SK-MEL-5 (cell line): Measurements from ENCODE around the gene MRPL33. TPM values are rescaled to one million over a fixed set of nuclear protein-coding genes. Genes with fewer than 3 reads are reported as not detected.

Experiments used
- DNase-seq: peaks from one replicate; pipeline ENCODE4 v3.0.0-alpha.2; 2016; ENCODE audit warnings: low read depth, low spot score
- in situ Hi-C: cut with HindIII; loops from 2 replicates; pipeline ENCODE4 v1.10.0; 2016; ENCODE audit warnings: low sequenced_read_pairs, high pct_unique_total_duplicates, low pct_unique_long_range_greater_than_20kb
- total RNA-seq: library from RNA; depleted of rRNA; stranded (reverse); fragments of >200 nt; shearing (Covaris generic); gene quantifications from 2 replicates; pipeline ENCODE4 v1.2.3, GENCODE V29; 2014; rRNA removed

Gene MRPL33
- total RNA-seq, 1 experiment from 2014 or later = 210 TPM

DNA sequence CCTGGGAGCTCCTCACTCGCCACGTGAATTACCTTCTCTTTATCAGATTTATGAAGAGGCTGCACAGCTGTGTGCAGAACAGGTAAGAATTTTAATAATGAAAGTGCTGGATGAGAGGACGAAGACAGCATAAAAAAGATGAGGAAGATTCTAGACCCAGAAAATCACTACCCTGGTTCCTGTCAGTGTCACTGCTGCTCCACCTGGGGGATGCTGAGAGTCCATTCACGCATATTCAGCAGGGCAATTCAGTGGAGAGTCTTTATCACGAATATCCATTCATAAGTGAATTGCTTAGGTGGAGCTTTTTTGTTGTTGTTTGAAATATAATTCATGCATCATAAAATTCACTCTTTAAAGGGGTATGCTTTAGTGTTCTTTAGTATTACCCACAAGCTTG lies 52.0 kb downstream of the MRPL33 start:
- in situ Hi-C loops = no loop called here

DNA sequence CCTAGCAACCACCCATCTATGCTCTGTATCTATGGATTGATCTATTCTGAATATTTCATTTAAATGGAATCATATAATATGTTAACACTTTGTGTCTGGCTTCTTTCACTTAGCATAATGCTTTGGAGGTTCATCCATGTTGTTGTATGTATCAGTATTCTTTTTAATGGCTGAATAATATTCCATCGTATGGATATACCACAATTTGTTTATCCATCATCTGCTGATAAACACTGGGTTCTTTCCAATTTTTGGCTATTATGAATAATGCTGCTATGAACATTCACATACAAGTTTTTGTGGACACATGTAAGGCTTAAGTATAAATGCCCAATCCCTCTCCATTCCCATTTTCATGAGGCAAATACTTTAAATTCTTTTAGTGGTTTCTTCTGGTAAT lies 52.9 kb downstream of the MRPL33 start:
- no peak for DNase-seq
- in situ Hi-C loops = no loop called here

More for the DNA sequence above, 52.0 kb downstream of the MRPL33 start:
- no peak for DNase-seq

DNA sequence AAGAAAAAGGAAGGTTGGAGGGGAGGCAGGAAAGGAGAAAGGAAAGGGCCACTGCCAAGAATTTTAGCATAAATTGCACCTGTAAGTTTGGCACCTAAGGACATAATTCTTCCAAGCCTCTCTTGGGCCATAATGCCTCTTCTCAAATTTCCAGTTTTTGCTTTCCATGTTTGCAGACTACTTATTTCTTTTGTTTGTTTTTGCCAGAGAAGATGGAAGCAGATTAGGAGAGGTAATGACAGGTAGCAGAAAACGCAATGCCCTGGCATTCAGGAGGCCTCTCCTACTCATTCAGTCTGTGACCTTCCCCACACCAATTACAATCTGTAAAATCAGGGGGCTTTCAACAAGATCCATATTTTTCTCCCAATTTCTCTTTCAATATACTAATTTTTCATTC lies 56.8 kb downstream of the MRPL33 start:
- no peak for DNase-seq

More for the DNA sequence above, 56.8 kb downstream of the MRPL33 start:
- in situ Hi-C loops = no loop called here

Other genes starting within 250 kb of the MRPL33 start
- 6.2 and 7.3 TPM in 2 replicates for gene ZNF512, start 188.7 kb upstream of the MRPL33 start, total RNA-seq
- gene CCDC121, start 142.7 kb upstream of the MRPL33 start, total RNA-seq = 10.9 and 14.1 TPM in 2 replicates
- 39.8 and 40.5 TPM in 2 replicates for gene GPN1, start 142.7 kb upstream of the MRPL33 start, total RNA-seq
- gene SUPT7L, start 108.1 kb upstream of the MRPL33 start, total RNA-seq = 49.4 and 54.7 TPM in 2 replicates
- gene SLC4A1AP, start 107.8 kb upstream of the MRPL33 start, total RNA-seq = 36.6 and 39.8 TPM in 2 replicates
- gene RBKS, start 118.7 kb downstream of the MRPL33 start, total RNA-seq = 1.6 and 2.4 TPM in 2 replicates
- 48.7 and 50.7 TPM in 2 replicates for gene BABAM2, start 119.0 kb downstream of the MRPL33 start, total RNA-seq